IMR-90 (cell line): ENCODE results near the gene PJA2. TPM values are rescaled to one million over a fixed set of nuclear protein-coding genes. Genes with fewer than 3 reads are reported as not detected.

ENCODE experiments used
- ATAC-seq: fragments of 200-7000 bp; cut with Tn5 transposase; 2 replicates; pipeline ENCODE4 v1.9.1; 2020; ENCODE audit warnings: low read depth, mild to moderate bottlenecking, moderate library complexity
- BruUV-seq: library from RNA; stranded (reverse); fragments of 400-500 nt; replicated peaks from 2 replicates; lab custom pipeline; 2021; lab: Mats Ljungman, UMichigan
- CTCF ChIA-PET: fragments of 300-600 bp; formaldehyde crosslinking; extraction: SDS; loops from one replicate; lab custom pipeline; 2021; ENCODE audit warnings: antibody characterized with exemption; lab: Yijun Ruan, JAX
- POLR2A ChIA-PET: fragments of 300-600 bp; sonication (Branson Sonifier 250); formaldehyde crosslinking; loops from one replicate; lab custom pipeline; 2022; ENCODE audit warnings: antibody characterized with exemption; ENCODE audit not compliant: unreplicated experiment; lab: Charles Lee
- DNase-seq: peaks from one replicate; pipeline ENCODE4 v3.0.0; 2013
- H2AFZ ChIP-seq: replicated peaks from 2 replicates; pipeline ENCODE3; 2013; ENCODE audit warnings: low read length, mild to moderate bottlenecking; ENCODE audit not compliant: poor library complexity
- H2AK5ac ChIP-seq: 2 replicates; pipeline ENCODE4 v1.6.1; 2013; ENCODE audit warnings: low read depth, low read length, inconsistent platforms
- H2AK9ac ChIP-seq: replicated peaks from 2 replicates; pipeline ENCODE3; 2013; ENCODE audit warnings: mild to moderate bottlenecking, low read depth, low read length, moderate library complexity; ENCODE audit not compliant: poor library complexity
- H2BK120ac ChIP-seq: 2 replicates; pipeline ENCODE4 v1.6.1; 2013; ENCODE audit warnings: low read depth, low read length, inconsistent platforms
- H2BK15ac ChIP-seq: 3 replicates; pipeline ENCODE4 v1.6.1; 2013; ENCODE audit warnings: low read depth, low read length, inconsistent platforms
- H2BK20ac ChIP-seq: 2 replicates; pipeline ENCODE4 v1.6.1; 2013; ENCODE audit warnings: low read depth, mild to moderate bottlenecking, inconsistent platforms, low read length, moderate library complexity
- H2BK5ac ChIP-seq: 2 replicates; pipeline ENCODE4 v1.6.1; 2013; ENCODE audit warnings: mild to moderate bottlenecking, low read depth, low read length, inconsistent platforms; ENCODE audit not compliant: poor library complexity, severe bottlenecking
- H3K14ac ChIP-seq: replicated peaks from 2 replicates; pipeline ENCODE4 v1.6.1; 2013; ENCODE audit warnings: low read depth, low read length, inconsistent platforms
- H3K18ac ChIP-seq: 2 replicates; pipeline ENCODE4 v1.6.1; 2013; ENCODE audit warnings: low read depth, low read length, control low read depth
- H3K23ac ChIP-seq: 2 replicates; pipeline ENCODE4 v1.6.1; 2013; ENCODE audit warnings: low read depth, low read length, inconsistent platforms
- H3K27ac ChIP-seq: 2 replicates; pipeline ENCODE4 v1.5.1; 2013; ENCODE audit warnings: mild to moderate bottlenecking, control low read depth, low read length; ENCODE audit not compliant: insufficient read depth
- H3K27me3 ChIP-seq: 2 replicates; pipeline ENCODE4 v1.6.1; 2013; ENCODE audit warnings: low read length; ENCODE audit not compliant: control insufficient read depth, insufficient read depth
- H3K36me3 ChIP-seq: 2 replicates; pipeline ENCODE4 v1.6.1; 2013; ENCODE audit warnings: low read length, mixed read lengths; ENCODE audit not compliant: control insufficient read depth, insufficient read depth
- H3K4ac ChIP-seq: 2 replicates; pipeline ENCODE4 v1.6.1; 2013; ENCODE audit warnings: low read depth, low read length, inconsistent platforms
- H3K4me1 ChIP-seq: 2 replicates; pipeline ENCODE4 v1.6.1; 2013; ENCODE audit warnings: low read length, mixed read lengths; ENCODE audit not compliant: control insufficient read depth, insufficient read depth
- H3K4me2 ChIP-seq: 2 replicates; pipeline ENCODE4 v1.6.1; 2013; ENCODE audit warnings: low read depth, mild to moderate bottlenecking, control low read depth, low read length, moderate library complexity
- H3K4me3 ChIP-seq: 2 replicates; pipeline ENCODE4 v1.5.1; 2013; ENCODE audit warnings: low read depth, mild to moderate bottlenecking, control low read depth, low read length, moderate library complexity; ENCODE audit not compliant: insufficient read depth
- H3K56ac ChIP-seq: 2 replicates; pipeline ENCODE4 v1.6.1; 2013; ENCODE audit warnings: low read length, inconsistent platforms; ENCODE audit not compliant: insufficient read depth; ENCODE audit errors: extremely low read depth
- H3K79me1 ChIP-seq, 2 experiments: 2 replicates each; pipeline ENCODE4 v1.6.1; 2013; ENCODE audit warnings: low read length in 2 of 2, inconsistent platforms in 1 of 2, low read depth in 1 of 2
- H3K9ac ChIP-seq: 2 replicates; pipeline ENCODE4 v1.6.1; 2013; ENCODE audit warnings: low read depth, low read length, control low read depth
- H3K9me1 ChIP-seq: 2 replicates; pipeline ENCODE4 v1.6.1; 2013; ENCODE audit warnings: low read length, inconsistent platforms; ENCODE audit not compliant: insufficient read depth
- H3K9me3 ChIP-seq: 2 replicates; pipeline ENCODE4 v1.6.1; 2013; ENCODE audit warnings: low read length; ENCODE audit not compliant: control insufficient read depth, insufficient read depth
- H4K20me1 ChIP-seq: 2 replicates; pipeline ENCODE4 v1.6.1; 2013; ENCODE audit warnings: low read length, inconsistent platforms; ENCODE audit not compliant: insufficient read depth
- H4K5ac ChIP-seq: 2 replicates; pipeline ENCODE4 v1.6.1; 2013; ENCODE audit warnings: mild to moderate bottlenecking, low read depth, low read length, control low read depth
- H4K8ac ChIP-seq, 2 experiments: 2 replicates each; pipeline ENCODE4 v1.6.1; 2013; ENCODE audit warnings: low read depth in 2 of 2, low read length in 2 of 2, control low read depth in 1 of 2, inconsistent platforms in 1 of 2
- H4K91ac ChIP-seq: 2 replicates; pipeline ENCODE4 v1.6.1; 2013; ENCODE audit warnings: low read depth, low read length, inconsistent platforms; ENCODE audit not compliant: insufficient read depth
- BHLHE40 ChIP-seq: fragments of 150-350 bp; IDR thresholded peaks from 2 replicates; pipeline ENCODE4 v1.6.1; 2016; ENCODE audit warnings: mild to moderate bottlenecking, low read depth, low read length
- CEBPB ChIP-seq: IDR thresholded peaks from 2 replicates; pipeline ENCODE4 v1.6.1; 2012; ENCODE audit warnings: low read depth, low read length, improper control_type of control experiment
- CHD1 ChIP-seq: IDR thresholded peaks from 2 replicates; pipeline ENCODE4 v1.6.1; 2012; ENCODE audit warnings: low read depth, low read length, improper control_type of control experiment
- FOS ChIP-seq: fragments of 150-350 bp; IDR thresholded peaks from 2 replicates; pipeline ENCODE4 v1.6.1; 2016; ENCODE audit warnings: low read depth, low read length
- MAFK ChIP-seq: IDR thresholded peaks from 2 replicates; pipeline ENCODE4 v1.6.1; 2012; ENCODE audit warnings: low read depth, low read length, improper control_type of control experiment
- MAZ ChIP-seq: IDR thresholded peaks from 2 replicates; pipeline ENCODE4 v1.6.1; 2012; ENCODE audit warnings: low read depth, mild to moderate bottlenecking, low read length, improper control_type of control experiment, moderate library complexity, borderline replicate concordance
- MXI1 ChIP-seq: IDR thresholded peaks from 2 replicates; pipeline ENCODE4 v1.6.1; 2012; ENCODE audit warnings: low read depth, mild to moderate bottlenecking, low read length, moderate library complexity, borderline replicate concordance
- NFE2L2 ChIP-seq: fragments of 150-350 bp; IDR thresholded peaks from 2 replicates; pipeline ENCODE4 v1.6.1; 2016; ENCODE audit warnings: low read depth, mild to moderate bottlenecking, low read length
- POLR2A ChIP-seq: IDR thresholded peaks from 2 replicates; pipeline ENCODE4 v1.6.1; 2012; ENCODE audit warnings: mild to moderate bottlenecking, low read depth, low read length
- RAD21 ChIP-seq: IDR thresholded peaks from 2 replicates; pipeline ENCODE4 v1.6.1; 2012; ENCODE audit warnings: low read length, improper control_type of control experiment
- RCOR1 ChIP-seq: IDR thresholded peaks from 2 replicates; pipeline ENCODE4 v1.6.1; 2012; ENCODE audit warnings: mild to moderate bottlenecking, low read length, improper control_type of control experiment; ENCODE audit not compliant: insufficient replicate concordance
- RFX5 ChIP-seq: IDR thresholded peaks from 2 replicates; pipeline ENCODE4 v1.8.0; 2012; ENCODE audit warnings: low read depth, mild to moderate bottlenecking, low read length, moderate library complexity
- SMC3 ChIP-seq: fragments of 150-350 bp; IDR thresholded peaks from 2 replicates; pipeline ENCODE4 v1.6.1; 2016; ENCODE audit warnings: low read depth, mild to moderate bottlenecking, antibody characterized with exemption, low read length, moderate library complexity
- WGBS, 2 experiments: methylation state at CpG; one replicate each; pipeline versions ENCODE4 v1.1.5 to v1.1.7; 2013; ENCODE audit warnings: missing lambda C conversion rate in 2 of 2; ENCODE audit not compliant: insufficient read length in 1 of 2; ENCODE audit errors: extremely low coverage in 2 of 2; 5-methylcytosine and 5-hydroxymethylcytosine counted together
- dilution Hi-C: fragments of 300-500 bp; cut with HindIII; formaldehyde crosslinking; loops from one replicate; pipeline ENCODE4 v1.14.3; 2018; ENCODE audit warnings: low sequenced_read_pairs; ENCODE audit not compliant: unreplicated experiment
- in situ Hi-C: fragments of 300-500 bp; cut with MboI; formaldehyde crosslinking; loops from 3 replicates; pipeline ENCODE4 v1.14.3; 2019; ENCODE audit warnings: low sequenced_read_pairs, inconsistent platforms, mixed read lengths
- intact Hi-C: fragments of 100-400 bp; cut with micrococcal nuclease; formaldehyde crosslinking; loops from 2 replicates; pipeline ENCODE4 v1.10.0; 2022
- polyA plus RNA-seq, 3 experiments: library from polyadenylated mRNA; depleted of rRNA; stranded (reverse); fragments of >200 nt; gene quantifications; 2 replicates each; pipeline ENCODE4 v1.2.3, GENCODE V29; 2012; ENCODE audit warnings: low replicate concordance in 1 of 3
- total RNA-seq: library from RNA; depleted of rRNA; stranded (reverse); fragments of >200 nt; gene quantifications from 2 replicates; pipeline ENCODE4 v1.2.3, GENCODE V29; 2012
- TF ChIP-seq, protein P1 (sequence below): conservative IDR thresholded peaks from 2 replicates; pipeline ENCODE4 v1.5.1; 2012; ENCODE audit warnings: mild to moderate bottlenecking, low read depth, low read length, improper control_type of control experiment
- TF ChIP-seq, protein P2 (sequence below): fragments of 150-350 bp; IDR thresholded peaks from 2 replicates; pipeline ENCODE4 v1.6.1; 2016; ENCODE audit warnings: low read depth, mild to moderate bottlenecking, low read length, moderate library complexity, borderline replicate concordance
- TF ChIP-seq, protein P3 (sequence below): fragments of 150-350 bp; IDR thresholded peaks from 2 replicates; pipeline ENCODE4 v1.6.1; 2017; ENCODE audit warnings: mild to moderate bottlenecking, antibody characterized with exemption, low read length, low read depth

PJA2 gene
- total and polyA plus RNA-seq, 2 of the 4 experiments (the other 2 are of a cell fraction): 42.3 to 70.6 TPM

DNA sequence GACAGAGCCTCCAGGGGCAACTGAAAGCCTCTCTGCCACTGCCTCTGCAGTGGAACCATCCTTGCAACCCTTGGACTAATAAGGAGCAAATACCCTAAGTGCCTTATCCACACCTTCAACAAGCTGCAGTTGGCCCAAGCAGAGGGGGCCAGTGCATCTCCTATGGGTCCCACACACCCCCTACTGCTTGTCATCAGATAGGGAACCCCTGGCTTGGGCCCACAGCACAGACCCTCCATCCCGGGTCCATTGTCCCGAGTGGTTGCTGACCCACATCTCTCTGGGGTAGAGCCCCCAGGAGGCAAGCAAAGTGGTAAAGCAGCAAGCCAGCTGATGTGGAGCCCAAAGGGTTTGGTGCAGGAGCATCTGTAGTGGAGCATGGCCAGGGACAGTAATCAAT, 119.5 kb downstream of the PJA2 start:
- no peak overlapping the region for H2AK9ac ChIP-seq
- H2AK5ac ChIP-seq: no peak overlapping the region
- H3K79me1 ChIP-seq: no peaks in the 10 kb centered on the region
- no peak overlapping the region for H3K4me3 ChIP-seq
- dilution Hi-C loops: no loop called here
- no peak overlapping the region for H3K56ac ChIP-seq
- H2BK15ac ChIP-seq: no peak overlapping the region
- H2BK5ac ChIP-seq: no peak overlapping the region
- no TSS peak for BruUV-seq
- no peaks in the 10 kb centered on the region for H3K9me1 ChIP-seq
- no peak overlapping the region for H2BK120ac ChIP-seq
- TF ChIP-seq BHLHE40: no peak
- no peak for TF ChIP-seq RAD21
- no peak for TF ChIP-seq MAFK
- no peak for TF ChIP-seq NFE2L2
- TF ChIP-seq MXI1: no peak
- no peak for TF ChIP-seq SMC3
- TF ChIP-seq RCOR1: no peak
- TF ChIP-seq CEBPB: no peak
- TF ChIP-seq POLR2A: no peak
- no peak for TF ChIP-seq CHD1
- TF ChIP-seq, protein P1, sequence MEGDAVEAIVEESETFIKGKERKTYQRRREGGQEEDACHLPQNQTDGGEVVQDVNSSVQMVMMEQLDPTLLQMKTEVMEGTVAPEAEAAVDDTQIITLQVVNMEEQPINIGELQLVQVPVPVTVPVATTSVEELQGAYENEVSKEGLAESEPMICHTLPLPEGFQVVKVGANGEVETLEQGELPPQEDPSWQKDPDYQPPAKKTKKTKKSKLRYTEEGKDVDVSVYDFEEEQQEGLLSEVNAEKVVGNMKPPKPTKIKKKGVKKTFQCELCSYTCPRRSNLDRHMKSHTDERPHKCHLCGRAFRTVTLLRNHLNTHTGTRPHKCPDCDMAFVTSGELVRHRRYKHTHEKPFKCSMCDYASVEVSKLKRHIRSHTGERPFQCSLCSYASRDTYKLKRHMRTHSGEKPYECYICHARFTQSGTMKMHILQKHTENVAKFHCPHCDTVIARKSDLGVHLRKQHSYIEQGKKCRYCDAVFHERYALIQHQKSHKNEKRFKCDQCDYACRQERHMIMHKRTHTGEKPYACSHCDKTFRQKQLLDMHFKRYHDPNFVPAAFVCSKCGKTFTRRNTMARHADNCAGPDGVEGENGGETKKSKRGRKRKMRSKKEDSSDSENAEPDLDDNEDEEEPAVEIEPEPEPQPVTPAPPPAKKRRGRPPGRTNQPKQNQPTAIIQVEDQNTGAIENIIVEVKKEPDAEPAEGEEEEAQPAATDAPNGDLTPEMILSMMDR: no peak
- TF ChIP-seq, protein P2, sequence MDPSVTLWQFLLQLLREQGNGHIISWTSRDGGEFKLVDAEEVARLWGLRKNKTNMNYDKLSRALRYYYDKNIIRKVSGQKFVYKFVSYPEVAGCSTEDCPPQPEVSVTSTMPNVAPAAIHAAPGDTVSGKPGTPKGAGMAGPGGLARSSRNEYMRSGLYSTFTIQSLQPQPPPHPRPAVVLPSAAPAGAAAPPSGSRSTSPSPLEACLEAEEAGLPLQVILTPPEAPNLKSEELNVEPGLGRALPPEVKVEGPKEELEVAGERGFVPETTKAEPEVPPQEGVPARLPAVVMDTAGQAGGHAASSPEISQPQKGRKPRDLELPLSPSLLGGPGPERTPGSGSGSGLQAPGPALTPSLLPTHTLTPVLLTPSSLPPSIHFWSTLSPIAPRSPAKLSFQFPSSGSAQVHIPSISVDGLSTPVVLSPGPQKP: no peak
- no peak for TF ChIP-seq RFX5
- TF ChIP-seq, protein P3, sequence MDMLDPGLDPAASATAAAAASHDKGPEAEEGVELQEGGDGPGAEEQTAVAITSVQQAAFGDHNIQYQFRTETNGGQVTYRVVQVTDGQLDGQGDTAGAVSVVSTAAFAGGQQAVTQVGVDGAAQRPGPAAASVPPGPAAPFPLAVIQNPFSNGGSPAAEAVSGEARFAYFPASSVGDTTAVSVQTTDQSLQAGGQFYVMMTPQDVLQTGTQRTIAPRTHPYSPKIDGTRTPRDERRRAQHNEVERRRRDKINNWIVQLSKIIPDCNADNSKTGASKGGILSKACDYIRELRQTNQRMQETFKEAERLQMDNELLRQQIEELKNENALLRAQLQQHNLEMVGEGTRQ: no peak
- TF ChIP-seq FOS: no peak
- no peak for TF ChIP-seq MAZ
- ChIA-PET POLR2A (no interaction called here), CTCF (no interaction called here)
- in situ Hi-C loops: no loop called here
- no peak overlapping the region for H4K91ac ChIP-seq
- H3K4me2 ChIP-seq: no peak overlapping the region
- no peaks in the 10 kb centered on the region for H4K20me1 ChIP-seq
- H4K8ac ChIP-seq: no peak overlapping the region
- H3K4ac ChIP-seq: no peak overlapping the region
- H3K18ac ChIP-seq: no peak overlapping the region
- H3K27me3 ChIP-seq: no peaks in the 10 kb centered on the region
- H4K5ac ChIP-seq: no peak overlapping the region
- WGBS, 2 experiments: no CpG with 5 or more reads among the region's 2 CpGs
- H3K27ac ChIP-seq: no peak overlapping the region
- no peak overlapping the region for H3K9ac ChIP-seq
- no peaks in the 10 kb centered on the region for H3K36me3 ChIP-seq
- no peak overlapping the region for H2BK20ac ChIP-seq
- no peak overlapping the region for H3K23ac ChIP-seq
- no peak overlapping the region for H3K14ac ChIP-seq
- no peaks in the 10 kb centered on the region for H3K9me3 ChIP-seq
- DNase-seq (no peak), ATAC-seq (no peak)
- intact Hi-C loops: no loop called here
- no peak overlapping the region for H2AFZ ChIP-seq
- H3K4me1 ChIP-seq: no peaks in the 10 kb centered on the region
